Measurements from ENCODE around the gene CYB561D2. TPM values are rescaled to one million over a fixed set of nuclear protein-coding genes. Genes with fewer than 3 reads are reported as not detected.

Gene CYB561D2
- total RNA-seq, 1 experiment from 2014 or later: 16.8 TPM

GRCh38 chr3:50351323-50351697, 648 bp downstream of the CYB561D2 start:
- Histone ChIP-seq H4K20me1 (ENCODE audit: control insufficient read depth, insufficient read depth, insufficient read length) (no peaks in the 10 kb centered on the region), H2AFZ (ENCODE audit: low read length) (no peak overlapping the region), H4K91ac (ENCODE audit: insufficient read length, low read depth, low read length) (no peak overlapping the region), H3K9ac (ENCODE audit: extremely low read depth, insufficient read length, low read length) (no peak overlapping the region), H2BK15ac (ENCODE audit: low read depth, low read length) (no peak overlapping the region), H3K23ac (ENCODE audit: insufficient read length, low read depth, low read length) (no peak overlapping the region), H4K8ac (replicated peaks; ENCODE audit: insufficient read length, low read depth, low read length) (no peak overlapping the region), H3K79me2 (ENCODE audit: insufficient read depth, low read length) (no peaks in the 10 kb centered on the region), H2BK5ac (ENCODE audit: insufficient read length, low read length) (no peak overlapping the region), H2AK5ac (ENCODE audit: insufficient read length, low read length) (no peak overlapping the region), H3K18ac (ENCODE audit: insufficient read length, low read depth, low read length) (no peak overlapping the region), H3K4me1 (ENCODE audit: insufficient read depth, low read length) (no peaks in the 10 kb centered on the region; the same call in 1 of the 2 replicates), H3K23me2 (ENCODE audit: insufficient read length, low read depth, low read length, poor library complexity, severe bottlenecking) (peaks cover 10% of the 10 kb centered on the region), H4K5ac (ENCODE audit: insufficient read length, low read depth, low read length) (no peak overlapping the region), H3T11ph (ENCODE audit: low read length) (no peak overlapping the region), H3K4ac (ENCODE audit: low read depth, low read length) (no peak overlapping the region), H3K79me1 (ENCODE audit: insufficient read depth, low read depth, low read length, poor library complexity, severe bottlenecking) (no peaks in the 10 kb centered on the region), H2BK120ac (ENCODE audit: low read depth, low read length, poor library complexity, severe bottlenecking) (no peak overlapping the region), H2BK20ac (ENCODE audit: low read depth, low read length, poor library complexity, severe bottlenecking) (no peak overlapping the region), H3K27ac (ENCODE audit: insufficient read length, low read depth, low read length) (no peak overlapping the region), H3K9me3 (ENCODE audit: control insufficient read depth, low read depth, low read length) (no peaks in the 10 kb centered on the region), H3K4me2 (ENCODE audit: insufficient read depth, insufficient read length, low read length) (peak overlapping the region; percentile 74), H3K14ac (ENCODE audit: insufficient read depth, low read length) (no peak overlapping the region), H2BK12ac (ENCODE audit: insufficient read length, low read depth, low read length) (no peak overlapping the region), H3K27me3 (ENCODE audit: insufficient read depth, low read length) (no peaks in the 10 kb centered on the region), H3K56ac (ENCODE audit: insufficient read length, low read depth, low read length) (no peak overlapping the region)
- no peak for TF ChIP-seq CTCF (conservative IDR thresholded peaks at IDR 0.05)
- peaks cover 14 to 16% of the 10 kb centered on the region in 2 experiments for H3K4me1 Mint-ChIP-seq
- H3K4me3 Mint-ChIP-seq: peak overlapping the region; percentile 94 to 96
- peaks cover 6% of the 10 kb centered on the region for H3K27me3 Mint-ChIP-seq (ENCODE audit: low read depth)
- peaks cover 16 to 35% (median 28%) of the 10 kb centered on the region in 3 experiments; a peak in 6 of 7 replicates for H3K36me3 Mint-ChIP-seq (ENCODE audit: insufficient read depth in 1 of 3, low read depth in 3 of 3)
- H3K9me3 Mint-ChIP-seq: no peaks in the 10 kb centered on the region
- H3K27ac Mint-ChIP-seq: no peak overlapping the region
- WGBS (ENCODE audit: extremely low coverage, insufficient read length, low lambda C conversion rate): no CpG with 5 or more reads among the region's 11 CpGs
- no peak for DNase-seq

All from H9 (cell line).